K562 (cell line): ENCODE measurements around the gene ZMYM4. TPM values are rescaled to one million over a fixed set of nuclear protein-coding genes. Genes with fewer than 3 reads are reported as not detected.

ENCODE experiments used
- ATAC-seq: fragments of 200-7000 bp; cut with Tn5 transposase; 3 replicates; pipeline ENCODE4 v1.9.1; 2020; ENCODE audit warnings: moderate library complexity
- BruUV-seq: library from RNA; stranded (reverse); fragments of 400-500 nt; replicated peaks from 2 replicates; lab custom pipeline; 2021; lab: Mats Ljungman, UMichigan
- CTCF ChIA-PET: fragments of 300-600 bp; formaldehyde crosslinking; extraction: SDS; loops from one replicate; lab custom pipeline; 2021; ENCODE audit warnings: low intra/inter-chr PET ratio; lab: Yijun Ruan, JAX
- POLR2A ChIA-PET: fragments of 300-600, 350-650 bp; sonication (Branson Sonifier 250); formaldehyde crosslinking; extraction: SDS; loops from one replicate; lab custom pipeline; 2021; ENCODE audit warnings: antibody characterized with exemption, inconsistent platforms; lab: Yijun Ruan, JAX
- DNase-seq, 4 experiments: peaks; one replicate each; pipeline versions ENCODE4 v3.0.0 to v3.0.0-alpha.2; 2011 to 2018; ENCODE audit warnings: low spot score in 3 of 4, mixed read lengths in 3 of 4; ENCODE audit errors: extremely low read depth in 1 of 4
- FAIRE-seq: peaks from 2 replicates; lab custom pipeline; 2011; peaks lifted over from hg19 to GRCh38; lab: Jason Lieb, UNC
- H2AFZ ChIP-seq: 2 replicates; pipeline ENCODE4 v1.6.0; 2011; ENCODE audit warnings: low read depth, low read length, control low read depth, inconsistent platforms
- H3K27ac ChIP-seq: fragments of 200-600 bp; 3 replicates; pipeline ENCODE4 v1.8.0; 2011; ENCODE audit warnings: low read depth, mild to moderate bottlenecking, control low read depth, inconsistent platforms, low read length, moderate library complexity, mixed read lengths; ENCODE audit errors: extremely low read depth
- H3K27me3 ChIP-seq, 2 experiments: fragments of 300-600 bp in 1 of 2; 2 replicates in 1 of 2; 3 replicates in 1 of 2; pipeline versions ENCODE4 v1.6.0 to v1.8.0; 2011; ENCODE audit warnings: inconsistent platforms in 2 of 2, low read length in 2 of 2, mild to moderate bottlenecking in 1 of 2, mixed read lengths in 1 of 2, moderate library complexity in 1 of 2; ENCODE audit not compliant: control insufficient read depth in 2 of 2, insufficient read depth in 2 of 2
- H3K36me3 ChIP-seq: fragments of 300-600 bp; 3 replicates; pipeline ENCODE4 v1.8.0; 2011; ENCODE audit warnings: mild to moderate bottlenecking, low read length, inconsistent platforms; ENCODE audit not compliant: control insufficient read depth, insufficient read depth
- H3K4me1 ChIP-seq, 2 experiments: fragments of 200-600 bp in 1 of 2; replicated peaks in 1 of 2; 2 replicates in 1 of 2; 3 replicates in 1 of 2; pipeline versions ENCODE4 v1.5.1 to v1.8.0; 2011; ENCODE audit warnings: inconsistent platforms in 2 of 2, low read length in 2 of 2, mild to moderate bottlenecking in 1 of 2, mixed read lengths in 1 of 2, moderate library complexity in 1 of 2; ENCODE audit not compliant: control insufficient read depth in 2 of 2, insufficient read depth in 2 of 2
- H3K4me2 ChIP-seq: 2 replicates; pipeline ENCODE4 v1.6.1; 2011; ENCODE audit warnings: low read length, control low read depth, inconsistent platforms, mixed read lengths; ENCODE audit not compliant: insufficient read depth
- H3K4me3 ChIP-seq: fragments of 200-600 bp; sonication (generic), shearing (Covaris generic); 2 replicates; pipeline ENCODE4 v1.5.1; 2016; ENCODE audit warnings: control low read depth, inconsistent platforms
- H3K79me2 ChIP-seq: fragments of 200-600 bp; 3 replicates; pipeline ENCODE4 v1.8.0; 2011; ENCODE audit warnings: low read length, inconsistent platforms; ENCODE audit not compliant: control insufficient read depth, insufficient read depth
- H3K9ac ChIP-seq, 2 experiments: 2 replicates each; pipeline versions ENCODE4 v1.6.0 to v1.6.1; 2011; ENCODE audit warnings: low read depth in 2 of 2, low read length in 2 of 2, control low read depth in 1 of 2, inconsistent platforms in 1 of 2, mild to moderate bottlenecking in 1 of 2, mixed read lengths in 1 of 2; ENCODE audit not compliant: insufficient read depth in 1 of 2
- H3K9me1 ChIP-seq: one replicate; pipeline ENCODE4 v1.6.0; 2011; ENCODE audit warnings: inconsistent platforms, mild to moderate bottlenecking, low read length, moderate library complexity; ENCODE audit not compliant: control insufficient read depth, insufficient read depth
- H3K9me3 ChIP-seq: replicated peaks from 2 replicates; pipeline ENCODE4 v1.5.1; 2011; ENCODE audit warnings: low read depth, low read length, inconsistent platforms; ENCODE audit not compliant: control insufficient read depth, insufficient read depth
- H4K20me1 ChIP-seq: replicated peaks from 2 replicates; pipeline ENCODE4 v1.6.1; 2011; ENCODE audit warnings: low read length, inconsistent platforms, mixed read lengths; ENCODE audit not compliant: control insufficient read depth, insufficient read depth
- C11orf30 ChIP-seq: fragments of 450-650 bp; IDR thresholded peaks from 2 replicates; pipeline ENCODE4 v1.6.1; 2016; ENCODE audit warnings: low read depth, mild to moderate bottlenecking
- CHD2 ChIP-seq: IDR thresholded peaks from 2 replicates; pipeline ENCODE4 v1.6.1; 2011; ENCODE audit warnings: low read depth, low read length
- MAFK ChIP-seq: IDR thresholded peaks from 2 replicates; pipeline ENCODE4 v1.6.1; 2011; ENCODE audit warnings: low read length, improper control_type of control experiment
- SMARCC2 ChIP-seq: fragments of 450-650 bp; IDR thresholded peaks from 2 replicates; pipeline ENCODE4 v1.6.1; 2017; ENCODE audit warnings: antibody characterized with exemption, moderate library complexity, mild to moderate bottlenecking, low read depth
- STAT5A ChIP-seq: IDR thresholded peaks from 2 replicates; pipeline ENCODE4 v1.6.1; 2012; ENCODE audit warnings: low read length, inconsistent platforms, borderline replicate concordance
- ZNF316 ChIP-seq: fragments of 450-650 bp; IDR thresholded peaks from 2 replicates; pipeline ENCODE4 v1.6.1; 2016
- ZNF384 ChIP-seq: IDR thresholded peaks from 2 replicates; pipeline ENCODE4 v1.6.1; 2012; ENCODE audit warnings: low read depth, low read length, improper control_type of control experiment
- WGBS: fragments of 100-300 bp; shearing (Covaris generic); methylation state at CpG from one replicate; pipeline ENCODE4 v1.1.6; 2016; ENCODE audit warnings: low coverage, mixed read lengths; ENCODE audit not compliant: insufficient coverage; ENCODE audit errors: missing lambda C conversion rate; 5-methylcytosine and 5-hydroxymethylcytosine counted together
- in situ Hi-C: fragments of 300-500 bp; cut with MboI; formaldehyde crosslinking; loops from 4 replicates; pipeline ENCODE4 v1.15.0; 2018; ENCODE audit warnings: inconsistent platforms, mixed read lengths
- intact Hi-C: fragments of 100-400 bp; cut with micrococcal nuclease; formaldehyde crosslinking; loops from 2 replicates; pipeline ENCODE4 v1.14.2; 2022
- polyA plus RNA-seq, 8 experiments: library from polyadenylated mRNA; depleted of rRNA in 4 of 8; stranded (reverse) in 5 of 8; unstranded in 3 of 8; fragments of >200 nt; fragmentation: Nextera tagmentation in 2 of 8; fragmentation: Illumina TruSeq in 1 of 8; extraction: Ambion mirVana in 2 of 8; extraction: Trizol in 1 of 8; gene quantifications; 2 replicates each; pipeline versions ENCODE4 v1.2.1 to v1.2.3, GENCODE V29; 2011 to 2014; ENCODE audit warnings: inconsistent platforms in 1 of 8, missing spikeins in 1 of 8
- total RNA-seq, 7 experiments: library from RNA; depleted of rRNA in 6 of 7; stranded (reverse); fragments of >200 nt in 6 of 7; fragmentation: Illumina TruSeq in 2 of 7; extraction: Trizol in 2 of 7; gene quantifications; 2 replicates each; pipeline versions ENCODE4 v1.2.1 to v1.2.3, GENCODE V29; 2011 to 2021; ENCODE audit warnings: low replicate concordance in 1 of 7

ZMYM4 gene
- total and polyA plus RNA-seq, 9 of the 15 experiments (the other 6 are each of a cell fraction or from before 2014, with no cell fraction given) = 15.2 to 77.2 (median 63.3) TPM

DNA sequence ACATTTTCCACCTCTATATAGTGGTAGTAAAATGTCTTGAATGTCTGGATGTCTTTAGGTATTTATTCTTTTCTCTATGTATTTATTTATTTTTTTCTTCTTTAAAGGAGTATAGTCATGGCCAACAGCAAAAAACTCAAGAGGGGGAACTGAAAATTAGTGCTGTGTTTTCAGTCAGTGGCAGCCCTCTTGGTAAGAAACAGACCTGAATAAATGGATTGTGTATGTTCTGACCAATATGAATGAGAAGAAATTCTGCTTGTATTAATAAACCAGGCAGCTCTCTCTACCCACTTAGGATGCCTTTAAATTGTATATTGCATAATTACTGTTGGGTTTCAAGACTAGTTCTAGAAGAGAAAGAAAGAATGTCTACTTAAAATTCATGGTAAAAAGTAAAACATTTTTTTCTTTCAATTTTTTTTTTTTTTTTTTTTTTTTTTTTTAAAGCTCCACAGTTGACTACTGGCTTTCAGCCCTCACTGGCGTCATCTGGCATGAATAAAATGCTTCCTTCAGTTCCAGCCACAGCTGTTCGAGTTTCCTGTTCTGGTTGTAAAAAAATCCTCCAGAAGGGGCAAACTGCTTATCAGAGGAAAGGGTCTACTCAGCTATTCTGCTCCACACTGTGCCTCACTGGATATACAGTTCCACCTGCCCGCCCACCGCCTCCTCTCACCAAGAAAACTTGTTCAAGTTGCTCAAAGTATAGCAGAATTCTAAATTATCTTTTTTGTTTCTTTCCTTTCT, 101.6 kb downstream of the ZMYM4 start:
- ATAC-seq (peak; percentile 79), DNase-seq (peak; percentile 18 to 38 (median 21)), FAIRE-seq (no peak)
- H3K4me1 ChIP-seq = peaks cover 4% of the 10 kb centered on the region in 2 experiments; a peak in 3 of 5 replicates
- intact Hi-C loops = no loop called here
- H3K9me1 ChIP-seq = no peaks in the 10 kb centered on the region
- WGBS = 69% methylated on average over 4 of the region's 4 CpGs
- ChIA-PET POLR2A (interaction anchor here (0.9 to 1.8 kb wide), 4 partner anchors 9 to 14 kb away, joined by 3 to 5 read pairs (median 4); no protein-coding TSS in a partner anchor), CTCF (no interaction called here)
- no peak overlapping the region for H2AFZ ChIP-seq
- no peak overlapping the region for H3K4me2 ChIP-seq
- H3K79me2 ChIP-seq = no peaks in the 10 kb centered on the region
- peak overlapping the region; percentile 35; the same call in 1 of the 3 replicates for H3K27ac ChIP-seq
- TF ChIP-seq ZNF316 (peak; percentile 85), SMARCC2 (no peak), ZNF384 (peak; percentile 68; the same call in 1 of the 2 replicates), MAFK (peak; percentile 6; the same call in 1 of the 2 replicates), CHD2 (no peak), STAT5A (no peak), C11orf30 (peak; percentile 42; the same call in 1 of the 2 replicates)
- H4K20me1 ChIP-seq = no peaks in the 10 kb centered on the region
- in situ Hi-C loops = no loop called here
- BruUV-seq = no TSS peak
- no peaks in the 10 kb centered on the region for H3K9me3 ChIP-seq
- H3K4me3 ChIP-seq = no peak overlapping the region
- no peaks in the 10 kb centered on the region for H3K27me3 ChIP-seq
- peaks cover 32% of the 10 kb centered on the region; the same call in 1 of the 3 replicates for H3K36me3 ChIP-seq
- H3K9ac ChIP-seq = no peak overlapping the region
